GM23338 (cell line): ENCODE data around the gene MRPL52. TPM values are rescaled to one million over a fixed set of nuclear protein-coding genes. Genes with fewer than 3 reads are reported as not detected.

Source experiments
- ATAC-seq: fragments of 200-7000 bp; cut with Tn5 transposase; 3 replicates; pipeline ENCODE4 v1.9.1; 2020
- DNase-seq: peaks from one replicate; pipeline ENCODE4 v3.0.0-alpha.2; 2015; ENCODE audit warnings: low spot score
- H2AFZ ChIP-seq: fragments of 200-600 bp; sonication (generic); 2 replicates; pipeline ENCODE4 v1.8.0; 2016; ENCODE audit warnings: antibody characterized with exemption, mild to moderate bottlenecking, moderate library complexity
- H3F3A ChIP-seq: fragments of 200-600 bp; sonication (generic); replicated peaks from 2 replicates; pipeline ENCODE4 v1.8.0; 2017; ENCODE audit warnings: antibody characterized with exemption, mixed run types, low read depth
- H3K27ac ChIP-seq: fragments of 200-600 bp; sonication (generic); 2 replicates; pipeline ENCODE4 v1.6.1; 2016; ENCODE audit warnings: low read depth
- H3K27me3 ChIP-seq: fragments of 200-600 bp; sonication (generic); 2 replicates; pipeline ENCODE4 v1.8.0; 2016; ENCODE audit warnings: mild to moderate bottlenecking, mixed run types, moderate library complexity; ENCODE audit not compliant: insufficient read depth
- H3K36me3 ChIP-seq: fragments of 200-600 bp; sonication (generic); 2 replicates; pipeline ENCODE4 v1.8.0; 2016; ENCODE audit warnings: mild to moderate bottlenecking; ENCODE audit not compliant: insufficient read depth
- H3K4me1 ChIP-seq: fragments of 200-600 bp; sonication (generic); 2 replicates; pipeline ENCODE4 v1.8.0; 2016; ENCODE audit warnings: mild to moderate bottlenecking, moderate library complexity; ENCODE audit not compliant: insufficient read depth
- H3K4me2 ChIP-seq: fragments of 200-600 bp; sonication (generic); 2 replicates; pipeline ENCODE4 v1.7.1; 2017; ENCODE audit warnings: mixed run types
- H3K4me3 ChIP-seq: fragments of 200-600 bp; sonication (generic); 2 replicates; pipeline ENCODE4 v1.6.1; 2016; ENCODE audit warnings: mixed run types
- H3K79me2 ChIP-seq: fragments of 200-600 bp; sonication (generic); replicated peaks from 2 replicates; pipeline ENCODE4 v1.8.0; 2017; ENCODE audit warnings: mild to moderate bottlenecking; ENCODE audit not compliant: insufficient read depth
- H3K9me2 ChIP-seq: fragments of 200-600 bp; sonication (generic); 2 replicates; pipeline ENCODE4 v1.8.0; 2017; ENCODE audit not compliant: insufficient read depth
- H4K20me1 ChIP-seq: fragments of 200-600 bp; sonication (generic); replicated peaks from 2 replicates; pipeline ENCODE4 v1.8.0; 2017; ENCODE audit warnings: mild to moderate bottlenecking; ENCODE audit not compliant: insufficient read depth
- H3K27ac Mint-ChIP-seq: 2 replicates; pipeline ENCODE4 v1.8.0; 2020; ENCODE audit warnings: inconsistent platforms, mild to moderate bottlenecking, moderate library complexity, mixed read lengths
- H3K27me3 Mint-ChIP-seq: 3 replicates; pipeline ENCODE4 v1.8.0; 2022; ENCODE audit warnings: low read depth, mild to moderate bottlenecking, moderate library complexity, mixed read lengths, inconsistent platforms; ENCODE audit not compliant: insufficient read depth, poor library complexity
- H3K36me3 Mint-ChIP-seq: 3 replicates; pipeline ENCODE4 v1.8.0; 2021; ENCODE audit warnings: low read depth, mild to moderate bottlenecking, inconsistent platforms, moderate library complexity, mixed read lengths
- H3K4me1 Mint-ChIP-seq: 3 replicates; pipeline ENCODE4 v1.8.0; 2020; ENCODE audit warnings: mild to moderate bottlenecking, inconsistent platforms, mixed read lengths
- H3K4me3 Mint-ChIP-seq: 3 replicates; pipeline ENCODE4 v1.8.0; 2021; ENCODE audit warnings: moderate library complexity, mild to moderate bottlenecking, inconsistent platforms, mixed read lengths
- H3K9me3 Mint-ChIP-seq: 3 replicates; pipeline ENCODE4 v1.8.0; 2020; ENCODE audit warnings: moderate library complexity, mild to moderate bottlenecking, inconsistent platforms, mixed read lengths
- CREB1 ChIP-seq: fragments of 250-450 bp; sonication (Bioruptor Pico); IDR thresholded peaks from 2 replicates; pipeline ENCODE4 v1.5.0; 2020; ENCODE audit warnings: low read depth, mild to moderate bottlenecking, moderate library complexity
- EZH2 ChIP-seq: fragments of 200-600 bp; sonication (generic); IDR thresholded peaks from one replicate; pipeline ENCODE4 v1.8.0; 2017; ENCODE audit warnings: antibody characterized with exemption, mild to moderate bottlenecking, low read depth; ENCODE audit not compliant: unreplicated experiment
- EZH2phosphoT487 ChIP-seq: fragments of 200-600 bp; sonication (generic); IDR thresholded peaks from one replicate; pipeline ENCODE4 v1.8.1; 2018; ENCODE audit warnings: antibody characterized with exemption; ENCODE audit not compliant: unreplicated experiment
- JUNB ChIP-seq: IDR thresholded peaks from one replicate; pipeline ENCODE4 v1.6.1; 2016; ENCODE audit warnings: antibody characterized with exemption; ENCODE audit not compliant: unreplicated experiment
- NANOG ChIP-seq: IDR thresholded peaks from 2 replicates; pipeline ENCODE4 v1.6.1; 2016; ENCODE audit warnings: antibody characterized with exemption, borderline replicate concordance
- POLR2AphosphoS5 ChIP-seq: IDR thresholded peaks from 2 replicates; pipeline ENCODE4 v1.6.1; 2016; ENCODE audit warnings: antibody characterized with exemption, low read depth
- STAT1 ChIP-seq: IDR thresholded peaks from one replicate; pipeline ENCODE4 v1.6.1; 2016; ENCODE audit warnings: antibody characterized with exemption; ENCODE audit not compliant: unreplicated experiment
- ZNF114 ChIP-seq: fragments of 250-450 bp; sonication (Bioruptor Pico); IDR thresholded peaks from 2 replicates; pipeline ENCODE4 v1.5.0; 2020; ENCODE audit warnings: mild to moderate bottlenecking, moderate library complexity
- ZNF331 ChIP-seq: fragments of 250-450 bp; sonication (Bioruptor Pico); IDR thresholded peaks from 2 replicates; pipeline ENCODE4 v1.5.0; 2020; ENCODE audit warnings: low read depth, mild to moderate bottlenecking, moderate library complexity
- polyA plus RNA-seq: library from polyadenylated mRNA; unstranded; fragments of >200 nt; fragmentation: Nextera tagmentation; extraction: Ambion mirVana; gene quantifications from 2 replicates; pipeline ENCODE4 v1.2.1, GENCODE V29; 2016
- total RNA-seq: library from RNA; depleted of rRNA; stranded (reverse); fragments of >200 nt; shearing (Covaris generic); gene quantifications from 2 replicates; pipeline ENCODE4 v1.2.3, GENCODE V29; 2014
- TF ChIP-seq, protein P1 (sequence below): fragments of 250-450 bp; sonication (Bioruptor Pico); IDR thresholded peaks from 2 replicates; pipeline ENCODE4 v1.5.0; 2020; ENCODE audit warnings: mild to moderate bottlenecking, moderate library complexity
- TF ChIP-seq, protein P2 (sequence below): IDR thresholded peaks from one replicate; pipeline ENCODE4 v1.6.1; 2018; ENCODE audit warnings: antibody characterized with exemption; ENCODE audit not compliant: unreplicated experiment
- TF ChIP-seq, protein P3 (sequence below): IDR thresholded peaks from 2 replicates; pipeline ENCODE4 v1.6.1; 2016; ENCODE audit warnings: antibody characterized with exemption
- TF ChIP-seq, protein P4 (sequence below), 2 experiments: fragments of 200-600 bp in 1 of 2; sonication (generic) in 1 of 2; conservative IDR thresholded peaks; 2 replicates each; pipeline versions ENCODE4 v1.5.1 to v1.6.1; 2016 to 2017; ENCODE audit warnings: antibody characterized with exemption in 2 of 2, low read depth in 2 of 2, mild to moderate bottlenecking in 2 of 2, moderate library complexity in 1 of 2

The MRPL52 gene
- total and polyA plus RNA-seq, 2 experiments from 2014 or later: 131 to 617 TPM

DNA sequence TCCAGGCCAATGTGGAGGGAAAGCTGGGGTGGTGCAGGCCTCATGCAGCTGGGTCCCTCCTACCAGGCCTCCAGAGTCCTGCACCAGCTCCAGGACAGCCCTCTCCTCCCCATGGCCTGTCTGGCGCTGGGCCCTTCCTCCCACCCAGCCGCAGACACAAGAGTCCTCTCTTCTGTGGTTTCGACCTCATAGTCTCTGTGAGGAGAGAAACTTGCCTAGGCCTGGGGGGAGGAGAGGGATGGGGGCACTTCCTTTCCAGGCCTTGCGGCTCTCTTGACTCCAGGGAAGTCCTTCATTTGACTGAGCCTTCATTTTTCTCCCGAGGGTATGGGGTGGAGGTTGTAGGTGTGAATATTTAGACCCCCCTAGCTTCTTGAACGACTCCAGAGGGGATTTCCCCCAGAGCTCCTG is 8.9 kb downstream of the MRPL52 start:
- peak overlapping the region; percentile 85 for H3K27ac Mint-ChIP-seq
- H3K4me3 Mint-ChIP-seq: peak overlapping the region; percentile 94
- H3F3A ChIP-seq: peaks cover 22% of the 10 kb centered on the region
- peaks cover 26% of the 10 kb centered on the region for H3K79me2 ChIP-seq
- TF ChIP-seq, protein P1, sequence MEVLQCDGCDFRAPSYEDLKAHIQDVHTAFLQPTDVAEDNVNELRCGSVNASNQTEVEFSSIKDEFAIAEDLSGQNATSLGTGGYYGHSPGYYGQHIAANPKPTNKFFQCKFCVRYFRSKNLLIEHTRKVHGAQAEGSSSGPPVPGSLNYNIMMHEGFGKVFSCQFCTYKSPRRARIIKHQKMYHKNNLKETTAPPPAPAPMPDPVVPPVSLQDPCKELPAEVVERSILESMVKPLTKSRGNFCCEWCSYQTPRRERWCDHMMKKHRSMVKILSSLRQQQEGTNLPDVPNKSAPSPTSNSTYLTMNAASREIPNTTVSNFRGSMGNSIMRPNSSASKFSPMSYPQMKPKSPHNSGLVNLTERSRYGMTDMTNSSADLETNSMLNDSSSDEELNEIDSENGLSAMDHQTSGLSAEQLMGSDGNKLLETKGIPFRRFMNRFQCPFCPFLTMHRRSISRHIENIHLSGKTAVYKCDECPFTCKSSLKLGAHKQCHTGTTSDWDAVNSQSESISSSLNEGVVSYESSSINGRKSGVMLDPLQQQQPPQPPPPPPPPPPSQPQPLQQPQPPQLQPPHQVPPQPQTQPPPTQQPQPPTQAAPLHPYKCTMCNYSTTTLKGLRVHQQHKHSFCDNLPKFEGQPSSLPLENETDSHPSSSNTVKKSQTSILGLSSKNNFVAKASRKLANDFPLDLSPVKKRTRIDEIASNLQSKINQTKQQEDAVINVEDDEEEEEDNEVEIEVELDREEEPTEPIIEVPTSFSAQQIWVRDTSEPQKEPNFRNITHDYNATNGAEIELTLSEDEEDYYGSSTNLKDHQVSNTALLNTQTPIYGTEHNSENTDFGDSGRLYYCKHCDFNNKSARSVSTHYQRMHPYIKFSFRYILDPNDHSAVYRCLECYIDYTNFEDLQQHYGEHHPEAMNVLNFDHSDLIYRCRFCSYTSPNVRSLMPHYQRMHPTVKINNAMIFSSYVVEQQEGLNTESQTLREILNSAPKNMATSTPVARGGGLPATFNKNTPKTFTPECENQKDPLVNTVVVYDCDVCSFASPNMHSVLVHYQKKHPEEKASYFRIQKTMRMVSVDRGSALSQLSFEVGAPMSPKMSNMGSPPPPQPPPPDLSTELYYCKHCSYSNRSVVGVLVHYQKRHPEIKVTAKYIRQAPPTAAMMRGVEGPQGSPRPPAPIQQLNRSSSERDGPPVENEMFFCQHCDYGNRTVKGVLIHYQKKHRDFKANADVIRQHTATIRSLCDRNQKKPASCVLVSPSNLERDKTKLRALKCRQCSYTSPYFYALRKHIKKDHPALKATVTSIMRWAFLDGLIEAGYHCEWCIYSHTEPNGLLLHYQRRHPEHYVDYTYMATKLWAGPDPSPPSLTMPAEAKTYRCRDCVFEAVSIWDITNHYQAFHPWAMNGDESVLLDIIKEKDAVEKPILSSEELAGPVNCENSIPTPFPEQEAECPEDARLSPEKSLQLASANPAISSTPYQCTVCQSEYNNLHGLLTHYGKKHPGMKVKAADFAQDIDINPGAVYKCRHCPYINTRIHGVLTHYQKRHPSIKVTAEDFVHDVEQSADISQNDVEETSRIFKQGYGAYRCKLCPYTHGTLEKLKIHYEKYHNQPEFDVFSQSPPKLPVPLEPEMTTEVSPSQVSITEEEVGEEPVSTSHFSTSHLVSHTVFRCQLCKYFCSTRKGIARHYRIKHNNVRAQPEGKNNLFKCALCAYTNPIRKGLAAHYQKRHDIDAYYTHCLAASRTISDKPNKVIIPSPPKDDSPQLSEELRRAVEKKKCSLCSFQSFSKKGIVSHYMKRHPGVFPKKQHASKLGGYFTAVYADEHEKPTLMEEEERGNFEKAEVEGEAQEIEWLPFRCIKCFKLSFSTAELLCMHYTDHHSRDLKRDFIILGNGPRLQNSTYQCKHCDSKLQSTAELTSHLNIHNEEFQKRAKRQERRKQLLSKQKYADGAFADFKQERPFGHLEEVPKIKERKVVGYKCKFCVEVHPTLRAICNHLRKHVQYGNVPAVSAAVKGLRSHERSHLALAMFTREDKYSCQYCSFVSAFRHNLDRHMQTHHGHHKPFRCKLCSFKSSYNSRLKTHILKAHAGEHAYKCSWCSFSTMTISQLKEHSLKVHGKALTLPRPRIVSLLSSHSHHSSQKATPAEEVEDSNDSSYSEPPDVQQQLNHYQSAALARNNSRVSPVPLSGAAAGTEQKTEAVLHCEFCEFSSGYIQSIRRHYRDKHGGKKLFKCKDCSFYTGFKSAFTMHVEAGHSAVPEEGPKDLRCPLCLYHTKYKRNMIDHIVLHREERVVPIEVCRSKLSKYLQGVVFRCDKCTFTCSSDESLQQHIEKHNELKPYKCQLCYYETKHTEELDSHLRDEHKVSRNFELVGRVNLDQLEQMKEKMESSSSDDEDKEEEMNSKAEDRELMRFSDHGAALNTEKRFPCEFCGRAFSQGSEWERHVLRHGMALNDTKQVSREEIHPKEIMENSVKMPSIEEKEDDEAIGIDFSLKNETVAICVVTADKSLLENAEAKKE (CRISPR knock-in tag): no peak
- TF ChIP-seq CREB1 (no peak), ZNF114 (no peak), EZH2phosphoT487 (no peak), ZNF331 (CRISPR knock-in tag) (no peak), EZH2 (no peak), JUNB (no peak), NANOG (no peak), POLR2AphosphoS5 (no peak), STAT1 (no peak)
- TF ChIP-seq, protein P2, sequence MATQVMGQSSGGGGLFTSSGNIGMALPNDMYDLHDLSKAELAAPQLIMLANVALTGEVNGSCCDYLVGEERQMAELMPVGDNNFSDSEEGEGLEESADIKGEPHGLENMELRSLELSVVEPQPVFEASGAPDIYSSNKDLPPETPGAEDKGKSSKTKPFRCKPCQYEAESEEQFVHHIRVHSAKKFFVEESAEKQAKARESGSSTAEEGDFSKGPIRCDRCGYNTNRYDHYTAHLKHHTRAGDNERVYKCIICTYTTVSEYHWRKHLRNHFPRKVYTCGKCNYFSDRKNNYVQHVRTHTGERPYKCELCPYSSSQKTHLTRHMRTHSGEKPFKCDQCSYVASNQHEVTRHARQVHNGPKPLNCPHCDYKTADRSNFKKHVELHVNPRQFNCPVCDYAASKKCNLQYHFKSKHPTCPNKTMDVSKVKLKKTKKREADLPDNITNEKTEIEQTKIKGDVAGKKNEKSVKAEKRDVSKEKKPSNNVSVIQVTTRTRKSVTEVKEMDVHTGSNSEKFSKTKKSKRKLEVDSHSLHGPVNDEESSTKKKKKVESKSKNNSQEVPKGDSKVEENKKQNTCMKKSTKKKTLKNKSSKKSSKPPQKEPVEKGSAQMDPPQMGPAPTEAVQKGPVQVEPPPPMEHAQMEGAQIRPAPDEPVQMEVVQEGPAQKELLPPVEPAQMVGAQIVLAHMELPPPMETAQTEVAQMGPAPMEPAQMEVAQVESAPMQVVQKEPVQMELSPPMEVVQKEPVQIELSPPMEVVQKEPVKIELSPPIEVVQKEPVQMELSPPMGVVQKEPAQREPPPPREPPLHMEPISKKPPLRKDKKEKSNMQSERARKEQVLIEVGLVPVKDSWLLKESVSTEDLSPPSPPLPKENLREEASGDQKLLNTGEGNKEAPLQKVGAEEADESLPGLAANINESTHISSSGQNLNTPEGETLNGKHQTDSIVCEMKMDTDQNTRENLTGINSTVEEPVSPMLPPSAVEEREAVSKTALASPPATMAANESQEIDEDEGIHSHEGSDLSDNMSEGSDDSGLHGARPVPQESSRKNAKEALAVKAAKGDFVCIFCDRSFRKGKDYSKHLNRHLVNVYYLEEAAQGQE: no peak
- TF ChIP-seq, protein P3, sequence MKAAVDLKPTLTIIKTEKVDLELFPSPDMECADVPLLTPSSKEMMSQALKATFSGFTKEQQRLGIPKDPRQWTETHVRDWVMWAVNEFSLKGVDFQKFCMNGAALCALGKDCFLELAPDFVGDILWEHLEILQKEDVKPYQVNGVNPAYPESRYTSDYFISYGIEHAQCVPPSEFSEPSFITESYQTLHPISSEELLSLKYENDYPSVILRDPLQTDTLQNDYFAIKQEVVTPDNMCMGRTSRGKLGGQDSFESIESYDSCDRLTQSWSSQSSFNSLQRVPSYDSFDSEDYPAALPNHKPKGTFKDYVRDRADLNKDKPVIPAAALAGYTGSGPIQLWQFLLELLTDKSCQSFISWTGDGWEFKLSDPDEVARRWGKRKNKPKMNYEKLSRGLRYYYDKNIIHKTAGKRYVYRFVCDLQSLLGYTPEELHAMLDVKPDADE: no peak
- TF ChIP-seq, protein P4, sequence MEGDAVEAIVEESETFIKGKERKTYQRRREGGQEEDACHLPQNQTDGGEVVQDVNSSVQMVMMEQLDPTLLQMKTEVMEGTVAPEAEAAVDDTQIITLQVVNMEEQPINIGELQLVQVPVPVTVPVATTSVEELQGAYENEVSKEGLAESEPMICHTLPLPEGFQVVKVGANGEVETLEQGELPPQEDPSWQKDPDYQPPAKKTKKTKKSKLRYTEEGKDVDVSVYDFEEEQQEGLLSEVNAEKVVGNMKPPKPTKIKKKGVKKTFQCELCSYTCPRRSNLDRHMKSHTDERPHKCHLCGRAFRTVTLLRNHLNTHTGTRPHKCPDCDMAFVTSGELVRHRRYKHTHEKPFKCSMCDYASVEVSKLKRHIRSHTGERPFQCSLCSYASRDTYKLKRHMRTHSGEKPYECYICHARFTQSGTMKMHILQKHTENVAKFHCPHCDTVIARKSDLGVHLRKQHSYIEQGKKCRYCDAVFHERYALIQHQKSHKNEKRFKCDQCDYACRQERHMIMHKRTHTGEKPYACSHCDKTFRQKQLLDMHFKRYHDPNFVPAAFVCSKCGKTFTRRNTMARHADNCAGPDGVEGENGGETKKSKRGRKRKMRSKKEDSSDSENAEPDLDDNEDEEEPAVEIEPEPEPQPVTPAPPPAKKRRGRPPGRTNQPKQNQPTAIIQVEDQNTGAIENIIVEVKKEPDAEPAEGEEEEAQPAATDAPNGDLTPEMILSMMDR (conservative IDR thresholded peaks at IDR 0.05; ENCODE audit: low read depth in 2 of 2): no peak
- H3K27ac ChIP-seq: no peak overlapping the region
- H3K4me2 ChIP-seq: peak overlapping the region; percentile 97
- peaks cover 14% of the 10 kb centered on the region for H3K36me3 ChIP-seq
- no peaks in the 10 kb centered on the region for H3K9me2 ChIP-seq
- H3K36me3 Mint-ChIP-seq: peaks cover 43% of the 10 kb centered on the region
- no peak overlapping the region; the same call in 1 of the 2 replicates for H2AFZ ChIP-seq
- H3K4me1 Mint-ChIP-seq: peaks cover 39% of the 10 kb centered on the region
- H4K20me1 ChIP-seq: no peaks in the 10 kb centered on the region
- DNase-seq: no peak
- peaks cover 16% of the 10 kb centered on the region for H3K27me3 Mint-ChIP-seq
- peak overlapping the region; percentile 95 for H3K4me3 ChIP-seq
- no peaks in the 10 kb centered on the region for H3K27me3 ChIP-seq
- ATAC-seq: peak; percentile 4
- H3K9me3 Mint-ChIP-seq: no peaks in the 10 kb centered on the region
- H3K4me1 ChIP-seq: peaks cover 23% of the 10 kb centered on the region
